Smooth muscle cell (in vitro differentiated cells): ENCODE data around the gene PLCB3. TPM values are rescaled to one million over a fixed set of nuclear protein-coding genes. Genes with fewer than 3 reads are reported as not detected.

Experiments used
- DNase-seq: peaks from one replicate; lab custom pipeline; 2025; ENCODE audit not compliant: unreplicated experiment; lab: John Stamatoyannopoulos, UW
- H2AFZ ChIP-seq: fragments of 200-600 bp; sonication (generic); 2 replicates; pipeline ENCODE4 v1.6.0; 2016; ENCODE audit warnings: antibody characterized with exemption, low read depth, mild to moderate bottlenecking
- H3F3A ChIP-seq: fragments of 200-600 bp; sonication (generic); 2 replicates; pipeline ENCODE4 v1.6.0; 2017; ENCODE audit warnings: antibody characterized with exemption, low read depth
- H3K27ac ChIP-seq: fragments of 200-600 bp; sonication (generic); 2 replicates; pipeline ENCODE4 v1.5.1; 2016; ENCODE audit warnings: low read depth, mild to moderate bottlenecking
- H3K27me3 ChIP-seq: fragments of 200-600 bp; sonication (generic); 2 replicates; pipeline ENCODE4 v1.6.1; 2016; ENCODE audit warnings: low read depth, mild to moderate bottlenecking
- H3K36me3 ChIP-seq: fragments of 200-600 bp; sonication (generic); 2 replicates; pipeline ENCODE4 v1.5.1; 2016; ENCODE audit warnings: low read depth
- H3K4me1 ChIP-seq: fragments of 200-600 bp; sonication (generic); 2 replicates; pipeline ENCODE4 v1.5.1; 2016; ENCODE audit warnings: low read depth
- H3K4me2 ChIP-seq: fragments of 200-600 bp; sonication (generic); 2 replicates; pipeline ENCODE4 v1.6.0; 2016; ENCODE audit warnings: mild to moderate bottlenecking
- H3K4me3 ChIP-seq: fragments of 200-600 bp; sonication (generic); 2 replicates; pipeline ENCODE4 v1.5.1; 2016; ENCODE audit warnings: mild to moderate bottlenecking
- H3K79me2 ChIP-seq: fragments of 200-600 bp; sonication (generic); 2 replicates; pipeline ENCODE4 v1.6.0; 2016; ENCODE audit warnings: low read depth, mild to moderate bottlenecking
- H3K9ac ChIP-seq: fragments of 200-600 bp; sonication (generic); 2 replicates; pipeline ENCODE4 v1.6.0; 2016; ENCODE audit warnings: low read depth
- H3K9me3 ChIP-seq: fragments of 200-600 bp; sonication (generic); replicated peaks from 2 replicates; pipeline ENCODE4 v1.5.1; 2016; ENCODE audit warnings: low read depth
- H4K20me1 ChIP-seq: fragments of 200-600 bp; sonication (generic); 2 replicates; pipeline ENCODE4 v1.6.0; 2016; ENCODE audit warnings: low read depth
- WGBS: methylation state at CpG from one replicate; pipeline ENCODE4 v1.1.7; 2016; ENCODE audit warnings: low lambda C conversion rate; 5-methylcytosine and 5-hydroxymethylcytosine counted together
- polyA plus RNA-seq: library from polyadenylated mRNA; unstranded; fragments of >200 nt; fragmentation: Nextera tagmentation; extraction: Ambion mirVana; gene quantifications from 2 replicates; pipeline ENCODE4 v1.2.1, GENCODE V29; 2016
- total RNA-seq: library from RNA; depleted of rRNA; stranded (reverse); fragments of >200 nt; gene quantifications from 2 replicates; pipeline ENCODE4 v1.2.3, GENCODE V29; 2014
- TF ChIP-seq, protein P1 (sequence below): fragments of 200-600 bp; sonication (generic); IDR thresholded peaks from 2 replicates; pipeline ENCODE4 v1.5.1; 2017; ENCODE audit warnings: borderline replicate concordance, mild to moderate bottlenecking, antibody characterized with exemption; ENCODE audit not compliant: insufficient read depth, poor library complexity, severe bottlenecking

Gene PLCB3
- total and polyA plus RNA-seq, 2 experiments from 2014 or later: 15.0 to 15.6 TPM

DNA sequence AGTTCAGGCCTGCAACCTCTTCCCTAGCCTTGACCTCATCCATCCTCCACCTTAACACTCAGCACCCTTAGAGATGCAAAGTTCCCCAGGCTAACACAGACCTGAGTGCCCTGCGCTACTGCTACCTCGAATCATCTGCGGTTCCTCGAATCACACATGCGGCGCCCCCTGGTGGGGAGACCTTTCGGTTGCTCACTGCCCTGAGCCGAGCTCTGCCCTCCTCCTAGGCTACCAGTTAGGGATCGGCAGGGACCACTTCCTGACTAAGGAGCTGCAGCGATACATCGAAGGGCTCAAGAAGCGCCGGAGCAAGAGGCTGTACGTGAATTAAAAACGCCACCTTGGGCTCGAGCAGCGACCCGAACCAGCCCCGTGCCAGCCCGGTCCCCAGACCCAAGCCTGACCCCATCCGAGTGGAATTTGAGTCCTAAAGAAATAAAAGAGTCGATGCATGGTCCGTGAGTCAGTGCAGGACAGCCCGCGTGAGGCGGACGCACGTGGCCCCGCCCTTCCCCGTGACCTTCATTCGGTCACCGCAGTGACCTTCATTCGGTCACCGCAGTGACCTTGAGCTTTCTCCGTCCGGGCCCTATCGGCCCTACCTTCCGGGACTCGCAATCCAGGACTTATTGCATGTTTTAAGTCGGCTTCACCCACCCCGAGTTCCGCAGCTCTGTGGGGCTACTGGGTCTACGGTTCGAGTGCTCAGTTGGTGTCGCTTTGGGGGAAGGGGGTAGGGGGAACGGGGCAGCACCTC lies 53.2 kb downstream of the PLCB3 start:
- TF ChIP-seq, protein P1, sequence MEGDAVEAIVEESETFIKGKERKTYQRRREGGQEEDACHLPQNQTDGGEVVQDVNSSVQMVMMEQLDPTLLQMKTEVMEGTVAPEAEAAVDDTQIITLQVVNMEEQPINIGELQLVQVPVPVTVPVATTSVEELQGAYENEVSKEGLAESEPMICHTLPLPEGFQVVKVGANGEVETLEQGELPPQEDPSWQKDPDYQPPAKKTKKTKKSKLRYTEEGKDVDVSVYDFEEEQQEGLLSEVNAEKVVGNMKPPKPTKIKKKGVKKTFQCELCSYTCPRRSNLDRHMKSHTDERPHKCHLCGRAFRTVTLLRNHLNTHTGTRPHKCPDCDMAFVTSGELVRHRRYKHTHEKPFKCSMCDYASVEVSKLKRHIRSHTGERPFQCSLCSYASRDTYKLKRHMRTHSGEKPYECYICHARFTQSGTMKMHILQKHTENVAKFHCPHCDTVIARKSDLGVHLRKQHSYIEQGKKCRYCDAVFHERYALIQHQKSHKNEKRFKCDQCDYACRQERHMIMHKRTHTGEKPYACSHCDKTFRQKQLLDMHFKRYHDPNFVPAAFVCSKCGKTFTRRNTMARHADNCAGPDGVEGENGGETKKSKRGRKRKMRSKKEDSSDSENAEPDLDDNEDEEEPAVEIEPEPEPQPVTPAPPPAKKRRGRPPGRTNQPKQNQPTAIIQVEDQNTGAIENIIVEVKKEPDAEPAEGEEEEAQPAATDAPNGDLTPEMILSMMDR: peak; percentile 88
- no peaks in the 10 kb centered on the region for H3F3A ChIP-seq
- H3K4me1 ChIP-seq: peaks cover 15% of the 10 kb centered on the region
- H2AFZ ChIP-seq: no peak overlapping the region
- DNase-seq: peak; percentile 84
- no peaks in the 10 kb centered on the region for H3K36me3 ChIP-seq
- peaks cover 14% of the 10 kb centered on the region for H3K27me3 ChIP-seq
- WGBS: 2% methylated on average over 46 of the region's 46 CpGs
- peak overlapping the region; percentile 55 for H3K9ac ChIP-seq
- H3K9me3 ChIP-seq: no peaks in the 10 kb centered on the region
- peak overlapping the region; percentile 49 for H3K4me3 ChIP-seq
- H4K20me1 ChIP-seq: peaks cover 7% of the 10 kb centered on the region
- H3K27ac ChIP-seq: peak overlapping the region; percentile 83
- peak overlapping the region; percentile 79 for H3K4me2 ChIP-seq
- peaks cover 27% of the 10 kb centered on the region for H3K79me2 ChIP-seq

DNA sequence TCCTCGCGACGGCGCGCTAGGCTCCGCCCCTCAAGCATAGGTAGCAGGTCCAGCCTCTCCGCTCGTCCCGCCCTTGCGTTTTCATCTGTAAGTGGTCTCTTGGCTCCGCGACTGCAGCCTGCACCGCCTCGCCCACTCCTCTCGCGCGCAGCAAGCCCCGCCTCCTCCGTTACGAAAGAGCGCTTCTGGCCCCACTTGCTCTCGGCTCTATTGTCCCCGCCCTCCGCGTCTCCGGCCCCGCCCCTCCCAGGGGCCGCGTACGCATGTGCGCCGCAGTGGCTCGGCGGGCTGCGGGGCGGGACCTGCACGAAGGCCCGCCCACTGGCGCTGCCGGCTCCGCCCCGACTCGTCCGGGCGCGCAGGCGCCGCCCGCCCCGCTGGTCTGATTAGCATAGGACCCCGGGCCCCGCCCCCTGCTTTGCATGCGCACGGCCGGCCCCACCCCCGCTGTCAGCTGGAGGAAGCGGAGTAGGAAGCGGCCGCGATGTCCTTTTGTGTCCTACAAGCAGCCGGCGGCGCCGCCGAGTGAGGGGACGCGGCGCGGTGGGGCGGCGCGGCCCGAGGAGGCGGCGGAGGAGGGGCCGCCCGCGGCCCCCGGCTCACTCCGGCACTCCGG lies 53.9 kb downstream of the PLCB3 start, which contains the start of gene ESRRA:
Gene ESRRA, plus strand, starts transcription at position 450 of the 616 bp plus-strand sequence. CDS start 1,656 bp downstream, outside the sequence.
- Histone ChIP-seq H3F3A (no peaks in the 10 kb centered on the region), H3K36me3 (no peaks in the 10 kb centered on the region), H2AFZ (peak within 1 kb of the TSS; percentile 62), H4K20me1 (peaks cover 7% of the 10 kb centered on the region), H3K4me2 (peak within 1 kb of the TSS; percentile 99), H3K9me3 (no peaks in the 10 kb centered on the region), H3K27me3 (peaks cover 7% of the 10 kb centered on the region), H3K9ac (peak within 1 kb of the TSS; percentile 60), H3K79me2 (peaks cover 27% of the 10 kb centered on the region), H3K27ac (peak within 1 kb of the TSS; percentile 83), H3K4me3 (peak within 1 kb of the TSS; percentile 82), H3K4me1 (peaks cover 10% of the 10 kb centered on the region)
- WGBS: under 1% methylated on average over 29 of the region's 81 CpGs
- DNase-seq: peak; percentile 98
- TF ChIP-seq, protein P1: no peak

DNA sequence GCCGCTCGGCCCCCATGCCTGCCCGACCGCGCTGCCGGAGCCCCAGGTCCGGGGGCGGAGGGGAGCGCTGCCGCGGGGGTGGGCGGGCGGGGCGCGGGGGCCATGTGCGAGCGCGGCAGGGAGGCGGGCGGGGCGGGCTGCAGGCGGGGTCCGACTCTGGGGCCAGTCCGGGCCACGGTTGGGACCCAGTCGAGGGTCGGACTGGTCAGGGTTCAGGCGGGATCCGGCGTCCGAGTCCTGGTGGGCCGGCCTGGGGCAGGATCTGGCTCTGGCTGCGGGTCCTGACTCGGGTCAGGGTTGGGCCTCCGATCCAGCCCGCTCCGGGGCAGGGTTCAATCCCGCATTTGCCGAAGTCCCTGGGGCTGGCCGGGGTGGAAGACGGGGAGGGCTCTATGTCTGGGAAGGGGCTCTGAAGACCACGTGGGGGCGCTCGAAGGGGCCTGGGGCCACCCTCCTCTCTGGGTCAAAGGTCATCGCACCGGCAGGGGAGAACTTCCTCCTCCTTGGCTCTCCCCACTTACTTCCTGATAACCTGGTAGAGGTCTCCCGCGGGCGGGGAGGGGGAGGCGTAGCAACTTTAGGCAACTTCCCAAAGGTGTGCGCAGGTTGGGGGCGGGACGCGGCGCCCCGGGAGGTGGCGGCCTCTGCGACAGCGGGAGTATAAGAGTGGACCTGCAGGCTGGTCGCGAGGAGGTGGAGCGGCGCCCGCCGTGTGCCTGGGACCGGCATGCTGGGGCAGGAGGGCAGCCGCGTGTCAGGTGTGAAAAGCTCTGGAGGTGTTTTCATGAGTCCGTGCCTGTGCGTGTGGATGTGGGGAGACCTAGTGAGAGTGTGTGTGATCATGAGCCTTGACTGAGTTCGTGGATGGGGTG lies 54.6 kb downstream of the PLCB3 start:
- H3K27me3 ChIP-seq: peaks cover under 1% of the 10 kb centered on the region

More for the DNA sequence above, 54.6 kb downstream of the PLCB3 start:
- Histone ChIP-seq H3K4me3 (peak overlapping the region; percentile 82), H4K20me1 (peaks cover 7% of the 10 kb centered on the region), H3K27ac (no peak overlapping the region), H3K4me1 (peaks cover 6% of the 10 kb centered on the region), H3F3A (no peaks in the 10 kb centered on the region), H3K36me3 (no peaks in the 10 kb centered on the region), H3K9me3 (no peaks in the 10 kb centered on the region), H3K79me2 (peaks cover 30% of the 10 kb centered on the region), H2AFZ (peak overlapping the region; percentile 62), H3K9ac (peak overlapping the region; percentile 60), H3K4me2 (peak overlapping the region; percentile 99)
- DNase-seq: no peak
- TF ChIP-seq, protein P1: peak; percentile 31
- 1% methylated on average over 57 of the region's 71 CpGs for WGBS
